SK-N-SH treated with all-trans-retinoic acid at 6 μM for 48 hours (cell line): ENCODE data around the gene NTN1.

Experiments
- ATAC-seq: fragments of 200-7000 bp; cut with Tn5 transposase; 3 replicates; pipeline ENCODE4 v1.9.1; 2020; ENCODE audit warnings: mild to moderate bottlenecking, moderate library complexity
- BACH2 ChIP-seq: fragments of 250-450 bp; sonication (Bioruptor Pico); IDR thresholded peaks from 2 replicates; pipeline ENCODE4 v1.9.0; 2021; ENCODE audit warnings: mild to moderate bottlenecking, borderline replicate concordance
- CREB5 ChIP-seq: fragments of 250-450 bp; sonication (Bioruptor Pico); IDR thresholded peaks from 2 replicates; pipeline ENCODE4 v1.5.1; 2020; ENCODE audit warnings: low read depth, mild to moderate bottlenecking, moderate library complexity
- CSDC2 ChIP-seq: fragments of 250-450 bp; sonication (Bioruptor Pico); IDR thresholded peaks from 2 replicates; pipeline ENCODE4 v1.5.0; 2020; ENCODE audit warnings: mild to moderate bottlenecking, moderate library complexity
- CSRNP3 ChIP-seq: fragments of 250-450 bp; sonication (Bioruptor Pico); IDR thresholded peaks from 2 replicates; pipeline ENCODE4 v1.5.1; 2021; ENCODE audit warnings: mild to moderate bottlenecking, moderate library complexity
- ESRRG ChIP-seq: fragments of 250-450 bp; sonication (Bioruptor Pico); IDR thresholded peaks from 2 replicates; pipeline ENCODE4 v1.6.1; 2021; ENCODE audit warnings: mild to moderate bottlenecking
- GLIS3 ChIP-seq: fragments of 250-450 bp; sonication (Bioruptor Pico); IDR thresholded peaks from 2 replicates; pipeline ENCODE4 v1.5.0; 2020; ENCODE audit warnings: mild to moderate bottlenecking, moderate library complexity
- ISL1 ChIP-seq: fragments of 250-450 bp; sonication (Bioruptor Pico); IDR thresholded peaks from 2 replicates; pipeline ENCODE4 v2.1.2; 2022; ENCODE audit warnings: mild to moderate bottlenecking, moderate library complexity
- OSR1 ChIP-seq: fragments of 250-450 bp; sonication (Bioruptor Pico); IDR thresholded peaks from 2 replicates; pipeline ENCODE4 v1.8.0; 2022; ENCODE audit warnings: moderate library complexity, mild to moderate bottlenecking, inconsistent platforms
- PATZ1 ChIP-seq: fragments of 250-450 bp; sonication (Bioruptor Pico); IDR thresholded peaks from 2 replicates; pipeline ENCODE4 v1.8.0; 2020; ENCODE audit warnings: mild to moderate bottlenecking, moderate library complexity, borderline replicate concordance
- POU6F1 ChIP-seq: fragments of 250-450 bp; sonication (Bioruptor Pico); IDR thresholded peaks from 2 replicates; pipeline ENCODE4 v1.8.0; 2021; ENCODE audit warnings: low read depth, mild to moderate bottlenecking, moderate library complexity, borderline replicate concordance
- PPARA ChIP-seq: fragments of 250-450 bp; sonication (Bioruptor Pico); IDR thresholded peaks from 2 replicates; pipeline ENCODE4 v1.5.0; 2020; ENCODE audit warnings: mild to moderate bottlenecking, borderline replicate concordance
- RARB ChIP-seq: fragments of 250-450 bp; sonication (Bioruptor Pico); IDR thresholded peaks from 2 replicates; pipeline ENCODE4 v1.8.0; 2021; ENCODE audit warnings: mild to moderate bottlenecking, moderate library complexity
- SNAI2 ChIP-seq: fragments of 250-450 bp; sonication (Bioruptor Pico); IDR thresholded peaks from 2 replicates; pipeline ENCODE4 v1.5.0; 2020; ENCODE audit warnings: mild to moderate bottlenecking, moderate library complexity
- TCF4 ChIP-seq: fragments of 250-450 bp; sonication (Bioruptor Pico); IDR thresholded peaks from 2 replicates; pipeline ENCODE4 v1.8.0; 2021; ENCODE audit warnings: mild to moderate bottlenecking, moderate library complexity, borderline replicate concordance
- TOX ChIP-seq: fragments of 250-450 bp; sonication (Bioruptor Pico); IDR thresholded peaks from 2 replicates; pipeline ENCODE4 v1.8.0; 2021; ENCODE audit warnings: mild to moderate bottlenecking, moderate library complexity, borderline replicate concordance
- TSHZ2 ChIP-seq: fragments of 250-450 bp; sonication (Bioruptor Pico); IDR thresholded peaks from 2 replicates; pipeline ENCODE4 v1.5.0; 2020; ENCODE audit warnings: mild to moderate bottlenecking, moderate library complexity
- ZC3H10 ChIP-seq: fragments of 250-450 bp; sonication (Bioruptor Pico); IDR thresholded peaks from 2 replicates; pipeline ENCODE4 v1.5.1; 2021; ENCODE audit warnings: mild to moderate bottlenecking, moderate library complexity
- ZFP3 ChIP-seq: fragments of 250-450 bp; sonication (Bioruptor Pico); IDR thresholded peaks from 2 replicates; pipeline ENCODE4 v1.5.0; 2020; ENCODE audit warnings: mild to moderate bottlenecking, moderate library complexity
- ZFP30 ChIP-seq: fragments of 450-650 bp; formaldehyde crosslinking; IDR thresholded peaks from 2 replicates; pipeline ENCODE4 v1.5.0; 2022; ENCODE audit warnings: mild to moderate bottlenecking, moderate library complexity
- ZNF565 ChIP-seq: fragments of 450-650 bp; formaldehyde crosslinking; conservative IDR thresholded peaks from 2 replicates; pipeline ENCODE4 v1.5.0; 2020; ENCODE audit warnings: low read depth, mild to moderate bottlenecking, moderate library complexity
- ZNF70 ChIP-seq: fragments of 450-650 bp; formaldehyde crosslinking; IDR thresholded peaks from 2 replicates; pipeline ENCODE4 v1.5.0; 2020; ENCODE audit warnings: mild to moderate bottlenecking, moderate library complexity
- ZNF8 ChIP-seq: fragments of 450-650 bp; formaldehyde crosslinking; IDR thresholded peaks from 2 replicates; pipeline ENCODE4 v1.5.0; 2020; ENCODE audit warnings: mild to moderate bottlenecking, moderate library complexity

NTN1 gene

GRCh38 chr17:9071811-9072498 is 50.6 kb downstream of the NTN1 start:
- TF ChIP-seq PATZ1: no peak
- no peak for TF ChIP-seq SNAI2 (CRISPR knock-in tag)
- TF ChIP-seq ZNF8 (CRISPR knock-in tag): no peak
- TF ChIP-seq ISL1 (CRISPR knock-in tag): no peak
- TF ChIP-seq CREB5 (CRISPR knock-in tag): no peak
- TF ChIP-seq BACH2 (CRISPR knock-in tag): no peak
- no peak for TF ChIP-seq ESRRG
- TF ChIP-seq, all 23 proteins: peak for 0
- ATAC-seq: no peak

- peak; percentile 18; the same call in 1 of the 3 replicates for ATAC-seq
- no peak for TF ChIP-seq CREB5 (CRISPR knock-in tag)
- no peak for TF ChIP-seq RARB (CRISPR knock-in tag)
- no peak for TF ChIP-seq ZNF70 (CRISPR knock-in tag)
- no peak for TF ChIP-seq TOX (CRISPR knock-in tag)
- no peak for TF ChIP-seq ZNF565 (CRISPR knock-in tag)
- TF ChIP-seq CSDC2 (CRISPR knock-in tag): no peak
- TF ChIP-seq ZFP30: no peak
- no peak for TF ChIP-seq ZFP3 (CRISPR knock-in tag)
- TF ChIP-seq GLIS3 (CRISPR knock-in tag): no peak
- no peak for TF ChIP-seq TCF4 (CRISPR knock-in tag)
- no peak for TF ChIP-seq ESRRG
- TF ChIP-seq SNAI2 (CRISPR knock-in tag): no peak
- no peak for TF ChIP-seq OSR1 (CRISPR knock-in tag)
- no peak for TF ChIP-seq ISL1 (CRISPR knock-in tag)
- TF ChIP-seq ZNF8 (CRISPR knock-in tag): no peak
- TF ChIP-seq PPARA (CRISPR knock-in tag): no peak
- TF ChIP-seq POU6F1: no peak
- no peak for TF ChIP-seq PATZ1
- TF ChIP-seq CSRNP3 (CRISPR knock-in tag): no peak
Measured at GRCh38 chr17:9072696-9073339, 51.5 kb downstream of the NTN1 start.

- ATAC-seq: no peak
- no peak for TF ChIP-seq ZC3H10 (CRISPR knock-in tag)
- no peak for TF ChIP-seq ZNF8 (CRISPR knock-in tag)
- TF ChIP-seq TOX (CRISPR knock-in tag): no peak
- TF ChIP-seq TSHZ2 (CRISPR knock-in tag): no peak
- no peak for TF ChIP-seq CSRNP3 (CRISPR knock-in tag)
Measured at GRCh38 chr17:9074131-9074530, 52.8 kb downstream of the NTN1 start.
